ENCODE data around the gene CAMTA1. TPM values are rescaled to one million over a fixed set of nuclear protein-coding genes. Genes with fewer than 3 reads are reported as not detected.

Gene CAMTA1
- total and polyA plus RNA-seq, 4 donors, result 48.1 to 140 (median 52.3) TPM

GRCh38 chr1:7292036-7292681 is 506.9 kb downstream of the CAMTA1 start:
- no peak overlapping the region for H3K4me3 ChIP-seq
- no peak for DNase-seq
- 84 to 91% methylated on average over 10 of the region's 10 CpGs for WGBS, 2 donors
- TF ChIP-seq, protein P1, sequence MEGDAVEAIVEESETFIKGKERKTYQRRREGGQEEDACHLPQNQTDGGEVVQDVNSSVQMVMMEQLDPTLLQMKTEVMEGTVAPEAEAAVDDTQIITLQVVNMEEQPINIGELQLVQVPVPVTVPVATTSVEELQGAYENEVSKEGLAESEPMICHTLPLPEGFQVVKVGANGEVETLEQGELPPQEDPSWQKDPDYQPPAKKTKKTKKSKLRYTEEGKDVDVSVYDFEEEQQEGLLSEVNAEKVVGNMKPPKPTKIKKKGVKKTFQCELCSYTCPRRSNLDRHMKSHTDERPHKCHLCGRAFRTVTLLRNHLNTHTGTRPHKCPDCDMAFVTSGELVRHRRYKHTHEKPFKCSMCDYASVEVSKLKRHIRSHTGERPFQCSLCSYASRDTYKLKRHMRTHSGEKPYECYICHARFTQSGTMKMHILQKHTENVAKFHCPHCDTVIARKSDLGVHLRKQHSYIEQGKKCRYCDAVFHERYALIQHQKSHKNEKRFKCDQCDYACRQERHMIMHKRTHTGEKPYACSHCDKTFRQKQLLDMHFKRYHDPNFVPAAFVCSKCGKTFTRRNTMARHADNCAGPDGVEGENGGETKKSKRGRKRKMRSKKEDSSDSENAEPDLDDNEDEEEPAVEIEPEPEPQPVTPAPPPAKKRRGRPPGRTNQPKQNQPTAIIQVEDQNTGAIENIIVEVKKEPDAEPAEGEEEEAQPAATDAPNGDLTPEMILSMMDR (IDR thresholded peaks at IDR 0.05; ENCODE audit: control extremely low read depth, extremely low read depth), result no peak
- H3K27ac ChIP-seq (ENCODE audit: low read depth in 1 of 2, low read length in 1 of 2), result no peak overlapping the region
- H3K36me3 ChIP-seq (ENCODE audit: control insufficient read depth in 4 of 4, insufficient read depth in 4 of 4, low read length in 4 of 4), result no peaks in the 10 kb centered on the region
- H3K27me3 ChIP-seq (ENCODE audit: control insufficient read depth in 3 of 3, insufficient read depth in 3 of 3, low read length in 2 of 3), result no peaks in the 10 kb centered on the region
- no peak overlapping the region for H3K9ac ChIP-seq (ENCODE audit: insufficient read depth in 1 of 2, low read length in 2 of 2)
- ATAC-seq (ENCODE audit: insufficient read depth, low FRiP score), result no peak
- H3K4me1 ChIP-seq (ENCODE audit: control insufficient read depth in 5 of 5, insufficient read depth in 5 of 5, low read length in 5 of 5), result peaks cover 0 to 8% (median 0%) of the 10 kb centered on the region in 5 donors
- peaks cover 0 to 9% (median 3%) of the 10 kb centered on the region in 4 donors for H3K9me3 ChIP-seq (ENCODE audit: control insufficient read depth in 4 of 4, insufficient read depth in 3 of 4, low read length in 3 of 4)

- Histone ChIP-seq H3K4me3 (no peak overlapping the region), H3K27me3 (ENCODE audit: control insufficient read depth in 3 of 3, insufficient read depth in 3 of 3, low read length in 2 of 3) (no peaks in the 10 kb centered on the region), H3K9me3 (ENCODE audit: control insufficient read depth in 4 of 4, insufficient read depth in 3 of 4, low read length in 3 of 4) (peaks cover 0 to 9% (median 4%) of the 10 kb centered on the region in 4 donors), H3K4me1 (ENCODE audit: control insufficient read depth in 5 of 5, insufficient read depth in 5 of 5, low read length in 5 of 5) (peaks cover 0 to 12% (median under 1%) of the 10 kb centered on the region in 5 donors), H3K9ac (ENCODE audit: insufficient read depth in 1 of 2, low read length in 2 of 2) (no peak overlapping the region), H3K27ac (ENCODE audit: low read depth in 1 of 2, low read length in 1 of 2) (no peak overlapping the region), H3K36me3 (ENCODE audit: control insufficient read depth in 4 of 4, insufficient read depth in 4 of 4, low read length in 4 of 4) (no peaks in the 10 kb centered on the region)
- TF ChIP-seq, protein P1 (IDR thresholded peaks at IDR 0.05; ENCODE audit: control extremely low read depth, extremely low read depth), result no peak
- WGBS, 2 donors, result 80 to 84% methylated on average over 17 of the region's 17 CpGs
- ATAC-seq (ENCODE audit: insufficient read depth, low FRiP score) (no peak), DNase-seq (no peak)
These were observed 507.6 kb downstream of the CAMTA1 start for GRCh38 chr1:7292714-7293419.

- DNase-seq (no peak), ATAC-seq (ENCODE audit: insufficient read depth, low FRiP score) (no peak)
- Histone ChIP-seq H3K9ac (ENCODE audit: insufficient read depth in 1 of 2, low read length in 2 of 2) (no peak overlapping the region), H3K9me3 (ENCODE audit: control insufficient read depth in 4 of 4, insufficient read depth in 3 of 4, low read length in 3 of 4) (peaks cover 0 to 9% (median 4%) of the 10 kb centered on the region in 4 donors), H3K4me1 (ENCODE audit: control insufficient read depth in 5 of 5, insufficient read depth in 5 of 5, low read length in 5 of 5) (peaks cover 0 to 23% (median 5%) of the 10 kb centered on the region in 5 donors), H3K27ac (ENCODE audit: low read depth in 1 of 2, low read length in 1 of 2) (no peak overlapping the region), H3K27me3 (ENCODE audit: control insufficient read depth in 3 of 3, insufficient read depth in 3 of 3, low read length in 2 of 3) (no peaks in the 10 kb centered on the region), H3K36me3 (ENCODE audit: control insufficient read depth in 4 of 4, insufficient read depth in 4 of 4, low read length in 4 of 4) (no peaks in the 10 kb centered on the region), H3K4me3 (no peak overlapping the region)
- WGBS, 2 donors, result 76 to 77% methylated on average over 16 of the region's 16 CpGs
- TF ChIP-seq, protein P1 (IDR thresholded peaks at IDR 0.05; ENCODE audit: control extremely low read depth, extremely low read depth), result no peak
These were observed 508.7 kb downstream of the CAMTA1 start for GRCh38 chr1:7293702-7294629.

All from lung (tissue), 12 donors.